ENCODE results near the gene PPP2R5C. TPM values are rescaled to one million over a fixed set of nuclear protein-coding genes. Genes with fewer than 3 reads are reported as not detected.

Gene PPP2R5C
- total and polyA plus RNA-seq, 2 of the 8 experiments (the other 6 are each of a cell fraction or from before 2014, with no cell fraction given), result 49.6 to 95.9 TPM

- TF ChIP-seq CHD7 (IDR thresholded peaks at IDR 0.05; ENCODE audit: insufficient replicate concordance, low read length) (no peak), POU5F1 (IDR thresholded peaks at IDR 0.05; ENCODE audit: low read depth, low read length) (no peak), MAX (IDR thresholded peaks at IDR 0.05) (no peak), CREB1 (IDR thresholded peaks at IDR 0.05) (no peak)
Observed at GRCh38 chr14:101817501-101818001, 56.0 kb downstream of the PPP2R5C start (continued).
